Activated CD8-positive, alpha-beta memory T cell treated with anti-CD3 and anti-CD28 coated beads, Interleukin-2, amount 50 U/mL, for 24 hours (primary cell): ENCODE results near the gene SYPL1.

Source experiments
- DNase-seq: peaks from one replicate; pipeline ENCODE4 v3.0.0-alpha.2; 2020; ENCODE audit errors: extremely low read depth

SYPL1 gene

GRCh38 chr7:106121189-106121810 is 9.2 kb upstream of the SYPL1 start:
- DNase-seq: no peak

GRCh38 chr7:106120500-106120899 is 8.4 kb upstream of the SYPL1 start:
- DNase-seq: no peak

GRCh38 chr7:106119719-106120118 is 7.6 kb upstream of the SYPL1 start:
- DNase-seq: no peak

- DNase-seq: no peak
These were observed 5.9 kb upstream of the SYPL1 start for GRCh38 chr7:106117786-106118544.

GRCh38 chr7:106116161-106116704 is 4.1 kb upstream of the SYPL1 start:
- DNase-seq: no peak

- no peak for DNase-seq
These were observed 2.7 kb upstream of the SYPL1 start for GRCh38 chr7:106114716-106115383.

GRCh38 chr7:106112972-106113421 is 885 bp upstream of the SYPL1 start:
- DNase-seq: no peak

GRCh38 chr7:106111655-106112117 is 426 bp downstream of the SYPL1 start:
- no peak for DNase-seq

- DNase-seq: no peak
These were observed 1.0 kb downstream of the SYPL1 start for GRCh38 chr7:106110885-106111654.

- DNase-seq: no peak
These were observed 1.9 kb downstream of the SYPL1 start for GRCh38 chr7:106110238-106110560.

GRCh38 chr7:106109521-106110237 is 2.4 kb downstream of the SYPL1 start:
- DNase-seq: no peak

- DNase-seq: no peak
These were observed 3.1 kb downstream of the SYPL1 start for GRCh38 chr7:106108991-106109390.

- DNase-seq: no peak
These were observed 7.3 kb downstream of the SYPL1 start for GRCh38 chr7:106104721-106105260.

GRCh38 chr7:106102387-106102966 is 9.6 kb downstream of the SYPL1 start:
- no peak for DNase-seq

GRCh38 chr7:106101726-106102125 is 10.4 kb downstream of the SYPL1 start:
- DNase-seq: no peak

- no peak for DNase-seq
These were observed 11.1 kb downstream of the SYPL1 start for GRCh38 chr7:106100863-106101629.

- no peak for DNase-seq
These were observed 12.6 kb downstream of the SYPL1 start for GRCh38 chr7:106099539-106099938.

GRCh38 chr7:106098889-106099288 is 13.2 kb downstream of the SYPL1 start:
- no peak for DNase-seq

- DNase-seq: no peak
These were observed 16.5 kb downstream of the SYPL1 start for GRCh38 chr7:106095634-106096033.

- DNase-seq: no peak
These were observed 17.3 kb downstream of the SYPL1 start for GRCh38 chr7:106094780-106095179.
